Thymus (tissue), 11 donors: ENCODE data around the gene TMCC3. TPM values are rescaled to one million over a fixed set of nuclear protein-coding genes. Genes with fewer than 3 reads are reported as not detected.
"Not testable (repeated sequence)": the region's sequence is repeated elsewhere in the genome, so short reads cannot be mapped to it uniquely, and the experiment has no call there.

ENCODE experiments used
- DNase-seq, 9 donors: peaks; one replicate each; pipeline ENCODE4 v3.0.0-alpha.2; 2013; ENCODE audit warnings: low spot score in 9 of 9, low read depth in 6 of 9, missing footprints in 1 of 9
- H3K27ac ChIP-seq, 2 donors: one replicate each; pipeline ENCODE4 v1.5.1; 2013; ENCODE audit warnings: control low read depth in 1 of 2, low read depth in 1 of 2, low read length in 1 of 2, mild to moderate bottlenecking in 1 of 2, moderate library complexity in 1 of 2
- H3K27me3 ChIP-seq, 2 donors: one replicate each; pipeline ENCODE4 v1.5.1; 2013; ENCODE audit warnings: low read length in 1 of 2; ENCODE audit not compliant: control insufficient read depth in 2 of 2, insufficient read depth in 1 of 2
- H3K36me3 ChIP-seq, 2 donors: one replicate each; pipeline ENCODE4 v1.5.1; 2013; ENCODE audit warnings: low read length in 1 of 2, mild to moderate bottlenecking in 1 of 2, moderate library complexity in 1 of 2; ENCODE audit not compliant: control insufficient read depth in 2 of 2, insufficient read depth in 2 of 2
- H3K4me1 ChIP-seq, 2 donors: one replicate each; pipeline ENCODE4 v1.5.1; 2013; ENCODE audit warnings: low read length in 2 of 2; ENCODE audit not compliant: control insufficient read depth in 2 of 2, insufficient read depth in 2 of 2
- H3K4me3 ChIP-seq, 2 donors: one replicate each; pipeline ENCODE4 v1.5.1; 2013; ENCODE audit warnings: low read length in 2 of 2, control low read depth in 1 of 2, mild to moderate bottlenecking in 1 of 2
- H3K9me3 ChIP-seq, 2 donors: one replicate each; pipeline ENCODE4 v1.5.1; 2013; ENCODE audit warnings: low read length in 1 of 2, mild to moderate bottlenecking in 1 of 2; ENCODE audit not compliant: control insufficient read depth in 2 of 2, insufficient read depth in 1 of 2
- WGBS: extraction: QIAGEN DNeasy Blood & Tissue Kit; methylation state at CpG from one replicate; pipeline ENCODE4 v1.1.7; 2013; 5-methylcytosine and 5-hydroxymethylcytosine counted together
- polyA plus RNA-seq: library from polyadenylated mRNA; stranded (reverse); fragments of 200-250 nt; gene quantifications from one replicate; pipeline ENCODE4 v1.2.3, GENCODE V29; 2013
- total RNA-seq: library from RNA; stranded (reverse); fragments of 120-200 nt; gene quantifications from one replicate; pipeline ENCODE4 v1.2.4, GENCODE V29; 2013
- donor health status: healthy.

TMCC3 gene
- total and polyA plus RNA-seq, 2 donors: 3.0 to 4.0 TPM

- WGBS: 96% methylated on average over 3 of the region's 3 CpGs
- no peak overlapping the region for H3K27ac ChIP-seq
These were observed 94.7 kb downstream of the TMCC3 start for GRCh38 chr12:94555687-94556086.

GRCh38 chr12:94553875-94554274 is 96.5 kb downstream of the TMCC3 start:
- no peaks in the 10 kb centered on the region for H3K4me1 ChIP-seq
- DNase-seq: no peak
- no peaks in the 10 kb centered on the region for H3K9me3 ChIP-seq
- no peaks in the 10 kb centered on the region for H3K27me3 ChIP-seq
- no peaks in the 10 kb centered on the region for H3K36me3 ChIP-seq
- WGBS: 96% methylated on average over 15 of the region's 15 CpGs
- H3K27ac ChIP-seq: no peak overlapping the region
- H3K4me3 ChIP-seq: no peak overlapping the region

More at GRCh38 chr12:94555687-94556086, 94.7 kb downstream of the TMCC3 start:
- no peak for DNase-seq
- Histone ChIP-seq H3K36me3 (no peaks in the 10 kb centered on the region), H3K4me3 (no peak overlapping the region), H3K27me3 (peaks cover 0 to under 1% of the 10 kb centered on the region in 2 donors), H3K9me3 (no peaks in the 10 kb centered on the region), H3K4me1 (peaks cover 0 to 3% of the 10 kb centered on the region in 2 donors)

GRCh38 chr12:94553130-94553519 is 97.2 kb downstream of the TMCC3 start:
- Histone ChIP-seq H3K36me3 (no peaks in the 10 kb centered on the region), H3K27me3 (no peaks in the 10 kb centered on the region), H3K4me1 (no peaks in the 10 kb centered on the region), H3K27ac (no peak overlapping the region), H3K9me3 (peaks cover 1 to 2% of the 10 kb centered on the region in 2 donors), H3K4me3 (no peak overlapping the region)
- WGBS: 90% methylated on average over 6 of the region's 6 CpGs
- no peak for DNase-seq

GRCh38 chr12:94551810-94552209 is 98.5 kb downstream of the TMCC3 start:
- Histone ChIP-seq H3K27ac (no peak overlapping the region), H3K9me3 (peaks cover 4 to 11% of the 10 kb centered on the region in 2 donors), H3K4me1 (no peaks in the 10 kb centered on the region), H3K4me3 (no peak overlapping the region), H3K27me3 (peaks cover 0 to 2% of the 10 kb centered on the region in 2 donors), H3K36me3 (no peaks in the 10 kb centered on the region)
- no peak for DNase-seq
- 92% methylated on average over 4 of the region's 4 CpGs for WGBS

GRCh38 chr12:94550964-94551363 is 99.4 kb downstream of the TMCC3 start:
- H3K27ac ChIP-seq: no peak overlapping the region
- no peaks in the 10 kb centered on the region for H3K4me1 ChIP-seq
- no peak overlapping the region for H3K4me3 ChIP-seq
- H3K9me3 ChIP-seq: peaks cover 7 to 19% of the 10 kb centered on the region in 2 donors
- no peak for DNase-seq
- no peaks in the 10 kb centered on the region for H3K36me3 ChIP-seq
- WGBS: 82% methylated on average over 5 of the region's 5 CpGs
- peaks cover 0 to 2% of the 10 kb centered on the region in 2 donors for H3K27me3 ChIP-seq

GRCh38 chr12:94548833-94549232 is 101.5 kb downstream of the TMCC3 start:
- H3K4me3 ChIP-seq, H3K27ac ChIP-seq, H3K27me3 ChIP-seq, H3K4me1 ChIP-seq, DNase-seq, H3K36me3 ChIP-seq: not testable (repeated sequence)
- WGBS: 93% methylated on average over 5 of the region's 5 CpGs
- peaks cover 7 to 19% of the 10 kb centered on the region in 2 donors for H3K9me3 ChIP-seq

- 76% methylated on average over 17 of the region's 17 CpGs for WGBS
- DNase-seq: peak in 1 of 9 donors; percentile 19
- H3K9me3 ChIP-seq: peaks cover 7 to 19% of the 10 kb centered on the region in 2 donors
- H3K27ac ChIP-seq: no peak overlapping the region
- H3K4me1 ChIP-seq: no peaks in the 10 kb centered on the region
- H3K27me3 ChIP-seq: peaks cover 0 to 2% of the 10 kb centered on the region in 2 donors
- H3K4me3 ChIP-seq: no peak overlapping the region
- H3K36me3 ChIP-seq: no peaks in the 10 kb centered on the region
These were observed 104.2 kb downstream of the TMCC3 start for GRCh38 chr12:94545935-94546771.

GRCh38 chr12:94544355-94544754 is 106.0 kb downstream of the TMCC3 start:
- H3K27me3 ChIP-seq: peaks cover 0 to 2% of the 10 kb centered on the region in 2 donors
- no peaks in the 10 kb centered on the region for H3K4me1 ChIP-seq
- no peak overlapping the region for H3K27ac ChIP-seq
- peaks cover 7 to 19% of the 10 kb centered on the region in 2 donors for H3K9me3 ChIP-seq
- no peak overlapping the region for H3K4me3 ChIP-seq
- H3K36me3 ChIP-seq: no peaks in the 10 kb centered on the region
- DNase-seq: no peak
- WGBS: 95% methylated on average over 4 of the region's 4 CpGs

GRCh38 chr12:94538318-94538717 is 112.0 kb downstream of the TMCC3 start:
- no peaks in the 10 kb centered on the region for H3K27me3 ChIP-seq

More at GRCh38 chr12:94538318-94538717, 112.0 kb downstream of the TMCC3 start:
- H3K9me3 ChIP-seq: no peaks in the 10 kb centered on the region
- H3K27ac ChIP-seq: no peak overlapping the region
- no peak for DNase-seq
- no peaks in the 10 kb centered on the region for H3K4me1 ChIP-seq
- H3K36me3 ChIP-seq: no peaks in the 10 kb centered on the region
- H3K4me3 ChIP-seq: no peak overlapping the region
